Suppressor macrophage treated with lipopolysaccharide for 4 hours (primary cell): Measurements from ENCODE around the gene FOSL2.

Experiments used
- DNase-seq: peaks from one replicate; pipeline ENCODE4 v3.0.0-alpha.2; 2020

The FOSL2 gene

GRCh38 chr2:28413899-28414295 is 21.2 kb downstream of the FOSL2 start:
- DNase-seq, result no peak

- no peak for DNase-seq
Observed at GRCh38 chr2:28414583-28414982, 21.9 kb downstream of the FOSL2 start.

DNA sequence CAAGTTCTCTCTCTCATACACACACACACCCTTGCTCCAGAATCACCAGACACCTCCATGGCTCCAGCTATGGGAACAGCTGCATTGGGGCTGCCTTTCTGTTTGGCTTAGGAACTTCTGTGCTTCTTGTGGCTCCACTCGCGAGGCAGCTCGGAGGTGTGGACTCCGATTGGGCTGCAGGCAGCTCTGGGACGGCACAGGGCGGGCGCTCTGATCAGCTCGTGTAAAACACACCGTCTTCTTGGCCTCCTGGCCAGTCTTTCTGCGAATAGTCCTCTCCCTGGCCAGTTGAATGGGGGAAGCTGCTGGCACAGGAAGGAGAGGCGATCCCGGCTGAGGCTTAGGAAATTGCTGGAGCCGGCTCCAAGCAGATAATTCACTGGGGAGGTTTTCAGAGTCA is 22.4 kb downstream of the FOSL2 start:
- no peak for DNase-seq

- no peak for DNase-seq
Observed at GRCh38 chr2:28415715-28416114, 23.1 kb downstream of the FOSL2 start.

DNA sequence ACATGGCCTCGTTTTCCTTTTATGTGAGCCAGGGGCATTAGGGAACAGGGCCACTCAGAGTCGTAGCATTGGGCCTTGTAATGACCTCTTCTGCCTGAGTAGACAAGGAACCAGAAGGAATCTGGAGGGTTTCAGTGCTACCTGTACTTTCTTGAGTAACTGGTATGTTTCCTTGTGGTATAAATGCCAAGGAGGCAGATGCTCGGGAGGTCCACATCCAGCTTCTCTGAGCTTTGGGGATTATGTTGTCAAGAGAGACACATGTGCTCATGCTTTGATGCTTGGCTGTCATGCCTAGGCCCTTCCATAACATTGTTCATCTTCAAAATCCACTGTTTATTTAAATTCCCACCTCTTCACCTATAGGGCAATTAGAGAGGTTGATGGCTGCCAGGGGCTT is 26.3 kb downstream of the FOSL2 start:
- no peak for DNase-seq

DNA sequence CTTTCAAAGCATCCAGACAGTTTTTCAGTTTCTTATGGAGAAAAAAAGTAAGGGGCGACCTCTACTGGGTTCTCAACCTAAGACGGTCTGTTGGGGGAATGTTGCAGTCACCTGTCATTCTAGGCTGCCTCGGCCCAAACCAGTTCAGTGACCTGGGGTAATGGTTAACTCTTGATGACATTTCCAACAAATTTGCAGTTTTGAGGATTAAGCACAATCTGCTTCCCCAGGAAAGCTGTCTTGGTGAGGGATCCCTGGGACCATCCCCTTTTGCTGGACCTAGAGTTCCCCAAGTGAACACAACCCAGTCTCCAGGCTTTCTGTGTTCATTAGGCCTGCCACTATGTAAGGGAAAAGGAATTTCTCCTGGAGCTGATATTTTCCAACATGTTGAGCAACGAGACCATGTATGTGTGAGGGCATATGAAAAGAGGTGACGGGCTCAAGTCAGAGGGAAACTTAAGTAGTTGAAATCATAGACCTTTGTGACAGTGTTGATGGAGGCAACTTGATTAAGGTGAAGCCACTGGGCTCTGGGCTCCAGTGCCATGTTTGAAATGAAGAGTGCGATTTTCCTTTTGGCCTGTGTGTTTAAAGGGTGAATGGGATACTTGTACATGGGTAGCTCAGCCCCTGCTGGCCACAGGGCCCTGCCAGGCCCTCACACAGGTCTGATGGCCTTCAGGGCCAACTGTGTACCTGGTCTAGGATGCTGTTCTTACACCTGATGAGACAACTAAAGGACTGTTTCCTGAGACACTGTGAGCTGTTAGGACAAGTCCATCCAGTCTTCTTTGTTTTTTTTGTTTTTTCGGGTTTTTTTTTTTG is 27.0 kb downstream of the FOSL2 start:
- no peak for DNase-seq

DNA sequence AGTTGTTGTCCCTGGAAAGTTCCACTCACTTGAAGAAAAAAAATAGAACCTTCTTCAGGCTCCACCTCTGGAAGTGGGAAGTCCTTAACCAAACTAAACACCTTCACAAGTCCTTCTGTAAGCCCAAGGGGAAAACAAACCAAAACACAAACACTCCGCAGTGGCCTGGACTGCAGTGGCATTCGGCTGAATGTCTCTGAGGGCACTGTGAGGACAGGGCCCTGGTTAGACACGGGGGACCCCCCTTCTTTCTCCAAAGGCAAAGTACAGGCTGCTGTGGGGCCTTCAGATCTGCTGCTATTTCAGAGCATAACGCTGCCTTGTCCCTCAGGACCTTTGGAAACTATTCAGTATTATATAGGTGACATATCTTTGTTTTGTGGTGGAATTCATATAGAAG is 28.1 kb downstream of the FOSL2 start:
- DNase-seq, result no peak

DNA sequence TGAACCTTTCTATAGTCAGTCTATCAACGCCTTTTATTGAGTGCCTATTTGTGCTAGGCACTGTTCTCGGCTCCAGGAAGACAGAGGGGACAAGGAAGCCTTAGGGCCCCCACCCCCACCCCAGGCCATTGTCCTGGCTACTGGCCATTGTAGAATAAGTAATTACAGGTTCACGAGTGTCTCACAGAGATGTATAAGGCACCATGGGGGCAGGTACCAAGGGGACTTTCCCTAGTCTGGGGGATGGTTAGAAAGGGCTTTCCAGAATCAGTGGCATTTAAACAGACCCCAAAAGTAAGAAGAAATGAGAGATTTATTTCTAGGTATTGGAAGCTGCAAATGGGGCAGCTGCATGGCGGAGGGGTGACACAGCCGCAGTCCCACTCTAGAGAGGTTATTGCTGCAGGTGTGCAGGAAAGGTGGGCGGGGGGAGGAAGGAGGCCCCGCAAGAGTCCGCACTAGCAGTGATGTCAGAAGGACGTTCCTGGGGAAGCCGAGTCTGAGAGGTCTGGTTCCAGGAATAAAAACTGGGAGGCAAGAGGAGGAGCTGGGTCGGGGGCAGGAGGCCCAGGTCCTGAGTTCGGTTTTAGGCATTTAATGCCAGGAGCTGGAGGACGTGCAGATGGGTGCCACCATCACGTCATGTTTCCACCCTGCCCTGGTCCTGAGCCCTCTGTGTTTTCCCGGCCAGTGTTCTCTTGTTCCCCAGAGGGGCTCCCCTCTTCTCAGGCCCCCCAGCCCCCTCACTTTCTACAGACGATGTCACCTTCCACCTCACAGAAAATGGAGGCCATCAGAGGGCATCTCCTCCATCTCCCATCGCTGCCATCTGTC is 30.5 kb downstream of the FOSL2 start:
- DNase-seq, result no peak

- DNase-seq, result peak; percentile 68
Observed at GRCh38 chr2:28423856-28424605, 31.4 kb downstream of the FOSL2 start.

DNA sequence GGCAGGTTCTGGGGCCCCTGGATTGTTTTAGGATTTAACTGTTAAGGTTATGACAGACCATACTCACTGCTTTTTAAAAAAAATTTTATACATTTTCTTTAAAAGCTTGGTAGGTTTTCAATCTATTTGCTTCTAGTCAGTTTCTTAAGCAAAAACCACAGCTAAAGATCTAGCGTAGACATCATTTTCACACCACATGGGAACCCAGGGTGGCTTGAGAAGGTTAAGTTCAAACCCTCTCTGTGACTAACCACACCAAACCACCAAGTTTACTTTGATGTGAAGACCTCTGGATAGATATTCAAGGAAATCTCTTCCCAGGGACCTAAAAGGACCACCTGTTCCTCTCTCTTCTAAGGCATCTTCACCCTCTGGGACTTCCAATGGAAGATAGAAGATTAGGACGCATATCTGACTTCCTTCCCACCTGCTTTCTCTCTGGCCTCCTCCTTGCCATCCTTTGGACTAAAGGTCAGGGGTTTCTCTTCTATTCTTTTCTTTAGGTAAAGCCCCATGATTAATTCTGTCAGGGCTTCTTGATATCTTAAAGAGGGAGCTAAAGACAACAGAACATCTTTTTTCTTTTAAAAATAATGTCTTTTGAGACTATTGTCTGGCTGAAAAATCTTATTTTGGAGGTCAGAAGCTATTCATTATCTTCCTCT is 32.3 kb downstream of the FOSL2 start:
- DNase-seq, result no peak

- DNase-seq, result peak; percentile 75
Observed at GRCh38 chr2:28425464-28425835, 32.8 kb downstream of the FOSL2 start.

DNA sequence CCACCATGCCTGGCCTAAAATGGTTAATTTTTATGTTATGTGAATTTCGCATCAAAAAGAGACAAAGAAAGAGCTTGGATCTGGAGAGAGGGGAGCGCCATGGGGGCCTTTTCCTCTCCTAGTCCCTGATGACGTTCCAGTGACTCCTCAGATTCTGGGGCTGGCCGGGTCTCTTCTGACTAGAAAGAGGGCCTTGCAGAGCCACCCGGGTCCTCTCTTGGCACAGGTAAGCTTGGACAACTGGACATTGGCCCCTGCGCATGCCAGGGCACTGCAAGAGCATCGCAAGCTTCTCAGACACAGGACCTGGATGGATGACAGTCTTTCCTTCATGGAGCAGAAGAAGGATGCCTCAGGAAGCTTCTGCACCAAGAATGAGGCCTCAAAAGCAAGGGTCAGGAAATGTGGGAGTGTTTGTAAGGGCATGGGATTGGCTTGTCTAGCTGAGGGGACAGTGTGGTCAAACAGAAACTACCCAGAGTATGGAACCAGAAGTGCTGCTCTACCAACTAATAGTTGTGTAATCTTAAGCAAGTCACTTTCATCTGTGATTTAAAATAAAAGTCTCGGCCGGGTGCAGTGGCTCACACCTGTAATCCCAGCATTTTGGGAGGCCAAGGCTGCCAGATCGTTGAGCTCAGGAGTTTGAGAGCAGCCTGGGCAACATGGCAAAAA is 35.2 kb downstream of the FOSL2 start:
- DNase-seq, result peak; percentile 66

GRCh38 chr2:28428486-28428885 is 35.8 kb downstream of the FOSL2 start:
- no peak for DNase-seq

DNA sequence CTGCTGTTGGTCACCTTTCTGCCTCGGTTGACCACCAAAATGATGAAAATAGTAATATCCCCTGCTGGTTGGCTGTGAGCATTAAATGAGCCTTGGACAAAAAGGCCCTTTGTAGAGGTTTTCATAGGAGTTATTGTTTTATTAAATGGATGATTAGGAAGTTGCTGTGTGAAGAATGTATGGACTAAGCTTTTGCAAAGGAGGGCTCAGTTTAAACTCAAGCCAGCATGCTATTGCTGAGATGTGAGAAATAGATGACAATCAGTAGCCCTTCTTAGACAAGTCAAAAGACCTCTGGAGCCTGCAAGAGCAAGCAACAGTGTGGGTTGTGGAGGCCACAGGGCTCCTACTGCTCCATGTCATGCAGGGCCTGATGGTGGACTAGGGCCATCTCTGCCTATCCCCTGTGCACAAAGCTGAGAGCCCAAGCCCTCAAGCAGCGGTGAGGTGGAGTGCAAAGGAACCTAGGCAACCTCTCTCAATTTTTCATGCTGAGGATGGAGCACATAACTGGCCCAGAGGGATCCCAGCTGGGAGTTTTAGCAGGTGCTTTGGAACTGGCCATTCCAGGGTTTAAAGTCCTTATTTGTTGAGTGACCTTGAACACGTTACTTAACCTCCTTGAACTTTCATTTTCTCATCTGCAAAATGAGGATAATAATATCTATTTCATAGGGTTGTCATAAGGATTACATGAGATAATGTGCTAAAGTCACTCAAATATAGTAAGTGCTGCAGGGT is 37.1 kb downstream of the FOSL2 start:
- no peak for DNase-seq

- DNase-seq, result no peak
Observed at GRCh38 chr2:28430377-28430765, 37.7 kb downstream of the FOSL2 start.

GRCh38 chr2:28430788-28431418 is 38.2 kb downstream of the FOSL2 start:
- DNase-seq, result no peak

- DNase-seq, result no peak
Observed at GRCh38 chr2:28431741-28432140, 39.1 kb downstream of the FOSL2 start.

DNA sequence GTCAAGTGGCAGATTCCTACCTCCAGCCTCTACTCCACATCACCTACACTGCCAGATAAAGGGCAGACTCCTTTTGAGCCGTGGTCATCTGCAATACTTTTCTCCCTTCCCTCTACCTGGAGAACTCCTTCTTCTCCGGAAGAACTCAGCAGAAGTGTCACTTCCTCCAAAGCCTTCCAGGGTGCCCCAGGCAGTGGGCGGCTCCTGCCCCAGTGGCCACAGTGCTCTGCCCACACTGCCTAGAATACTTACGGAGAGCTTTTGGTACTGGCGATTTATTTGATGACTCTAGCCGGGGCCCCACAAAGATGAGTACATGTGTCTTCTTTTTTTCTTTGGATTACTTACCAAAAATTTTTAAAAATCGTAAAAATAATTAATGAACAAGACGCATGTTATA is 39.7 kb downstream of the FOSL2 start:
- DNase-seq, result no peak

- no peak for DNase-seq
Observed at GRCh38 chr2:28433215-28433614, 40.6 kb downstream of the FOSL2 start.

DNA sequence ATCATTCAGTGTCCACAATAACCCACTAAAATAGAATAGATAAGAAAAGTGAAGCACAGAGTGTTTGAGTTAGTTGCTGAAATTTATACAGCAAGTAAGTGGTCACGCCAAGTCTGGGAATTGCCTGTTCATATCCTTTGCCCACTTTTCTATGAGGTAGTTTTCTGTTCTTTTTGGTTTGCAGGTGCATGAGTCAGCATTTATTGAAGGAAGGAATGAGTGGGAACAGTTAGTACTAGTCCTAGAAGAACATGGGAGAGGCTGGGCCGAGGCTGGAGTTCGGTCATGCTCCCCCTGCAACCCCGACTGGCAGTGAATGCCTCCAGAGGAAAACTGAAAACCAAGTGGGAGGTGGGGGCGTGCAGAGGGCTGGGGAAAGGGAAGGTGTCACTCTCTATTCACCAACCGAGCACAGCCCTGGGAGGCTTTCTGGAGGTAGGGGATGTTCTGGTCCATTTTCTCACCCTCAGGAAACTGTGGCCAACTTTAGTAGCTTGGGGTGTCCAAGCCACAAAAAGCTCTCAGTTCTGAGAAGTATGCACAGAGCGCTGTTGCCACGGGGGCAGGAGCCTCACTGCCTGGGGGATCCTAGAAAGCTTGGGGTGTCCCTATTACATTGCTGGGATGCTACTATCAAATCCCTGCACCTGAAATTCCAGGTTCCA is 41.4 kb downstream of the FOSL2 start:
- no peak for DNase-seq

DNA sequence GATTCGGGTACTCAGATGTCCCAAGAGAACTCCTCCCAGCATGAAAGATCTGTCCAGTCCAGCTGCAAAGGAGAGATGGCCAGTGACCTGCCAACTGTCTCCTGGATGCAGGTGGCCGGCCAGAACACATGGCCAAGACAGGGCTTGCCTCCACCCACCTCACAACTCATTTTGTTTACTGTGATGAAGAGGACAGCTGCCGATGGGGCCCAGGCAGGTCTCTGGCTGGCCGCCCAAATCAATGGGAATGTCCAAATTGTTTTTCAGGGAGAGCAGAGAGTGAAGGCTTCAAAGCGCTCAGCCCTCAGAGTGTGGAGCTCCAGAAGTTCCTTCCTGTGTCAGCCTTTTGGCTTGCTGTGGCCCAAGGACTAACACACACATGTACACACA is 41.9 kb downstream of the FOSL2 start:
- DNase-seq, result no peak
